Activated T-cell treated with anti-CD3 and anti-CD28 coated beads, Interleukin-2, amount 50 U/mL, for 1 hour (primary cell): ENCODE data around the gene C10orf105.

ENCODE experiments used
- DNase-seq: peaks from one replicate; pipeline ENCODE4 v3.0.0-alpha.2; 2020

The C10orf105 gene

DNA sequence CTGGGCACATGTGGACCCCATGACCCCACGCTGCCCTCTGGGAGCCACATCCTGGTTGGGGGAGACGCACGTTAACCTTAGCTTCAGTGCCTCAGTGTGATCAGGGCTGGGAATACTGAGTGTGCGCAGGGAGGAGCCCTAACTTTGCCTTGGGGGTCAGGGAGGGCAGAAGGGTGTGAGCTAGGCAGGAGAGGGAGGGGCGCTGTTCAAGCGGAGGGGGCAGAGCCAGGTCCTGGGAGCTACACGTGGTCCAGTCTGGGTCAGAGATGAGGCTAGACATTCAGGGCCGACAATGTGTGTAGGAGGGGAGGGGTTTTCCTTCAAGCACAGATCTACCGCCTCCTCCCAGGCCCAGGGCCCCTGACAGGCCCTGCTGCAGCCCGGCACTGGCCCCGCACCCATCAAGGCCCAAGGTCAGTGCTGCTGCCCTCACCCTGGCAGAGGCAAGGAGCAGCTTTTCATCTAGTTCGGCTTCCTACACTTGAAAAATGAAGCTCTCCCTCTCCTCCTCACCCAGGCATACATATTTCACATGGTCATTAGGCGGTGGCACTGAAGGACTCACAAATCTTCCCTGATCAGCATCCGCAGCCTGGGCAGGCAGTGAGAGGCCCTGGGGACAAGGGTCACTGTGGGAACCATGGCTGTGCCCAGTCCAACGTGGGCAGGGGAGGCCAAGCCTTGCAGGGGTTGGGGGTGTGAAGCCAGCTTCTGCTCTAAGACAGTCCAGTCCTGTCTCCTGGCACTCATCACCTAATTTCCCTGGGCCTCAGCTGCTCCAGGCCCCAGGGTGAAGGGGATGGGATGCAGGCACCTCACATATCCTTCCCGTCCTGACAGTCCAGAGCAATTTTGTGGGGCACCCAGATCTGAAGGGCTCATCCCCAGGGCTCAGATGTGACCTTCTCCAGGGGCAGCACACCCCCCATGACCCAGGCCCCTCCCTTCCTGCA lies 47.3 kb downstream of the C10orf105 start:
- no peak for DNase-seq

- no peak for DNase-seq
Observed at GRCh38 chr10:71667387-71667752, 52.2 kb downstream of the C10orf105 start.

GRCh38 chr10:71666639-71667386 lies 52.8 kb downstream of the C10orf105 start:
- DNase-seq, result peak; percentile 23

GRCh38 chr10:71665456-71665855 lies 54.1 kb downstream of the C10orf105 start:
- no peak for DNase-seq

GRCh38 chr10:71664585-71664984 lies 55.0 kb downstream of the C10orf105 start:
- DNase-seq, result no peak

- no peak for DNase-seq
Observed at GRCh38 chr10:71663311-71663710, 56.3 kb downstream of the C10orf105 start.

- no peak for DNase-seq
Observed at GRCh38 chr10:71661779-71662336, 57.7 kb downstream of the C10orf105 start.
